H1 (cell line): ENCODE measurements around the gene DNAJA3. TPM values are rescaled to one million over a fixed set of nuclear protein-coding genes. Genes with fewer than 3 reads are reported as not detected.

Source experiments
- ASH2L ChIP-seq: fragments of 200-600, 300-600 bp; sonication (generic); IDR thresholded peaks from one replicate; pipeline ENCODE4 v1.7.1; 2017; ENCODE audit warnings: low read length
- CBX5 ChIP-seq: fragments of 300-800, 300-1000 bp; sonication (generic); IDR thresholded peaks from 2 replicates; pipeline ENCODE4 v1.7.1; 2016; ENCODE audit warnings: antibody characterized with exemption, low read length, low read depth
- CBX8 ChIP-seq: fragments of 300-800, 300-1000 bp; sonication (generic); IDR thresholded peaks from 2 replicates; pipeline ENCODE4 v1.7.1; 2016; ENCODE audit warnings: low read depth, low read length, borderline replicate concordance
- CHD1 ChIP-seq: IDR thresholded peaks from 2 replicates; pipeline ENCODE4 v1.6.1; 2012; ENCODE audit warnings: low read depth, low read length, improper control_type of control experiment
- CHD2 ChIP-seq: IDR thresholded peaks from 2 replicates; pipeline ENCODE4 v1.6.1; 2012; ENCODE audit warnings: low read length, improper control_type of control experiment
- HDAC2 ChIP-seq, 2 experiments: fragments of 300-600 bp in 1 of 2; sonication (generic) in 1 of 2; IDR thresholded peaks; 2 replicates each; pipeline ENCODE4 v1.6.1; 2011 to 2012; ENCODE audit warnings: low read depth in 2 of 2, low read length in 2 of 2, mild to moderate bottlenecking in 2 of 2, moderate library complexity in 2 of 2, borderline replicate concordance in 1 of 2, inconsistent platforms in 1 of 2
- JUND ChIP-seq: IDR thresholded peaks from 2 replicates; pipeline ENCODE4 v1.6.1; 2011; ENCODE audit warnings: mild to moderate bottlenecking, improper control_type of control experiment, low read length
- NRF1 ChIP-seq: IDR thresholded peaks from 2 replicates; pipeline ENCODE4 v1.6.1; 2011; ENCODE audit warnings: mild to moderate bottlenecking, low read depth, low read length, improper control_type of control experiment
- ZNF274 ChIP-seq: IDR thresholded peaks from 2 replicates; pipeline ENCODE4 v1.7.0; 2012; ENCODE audit warnings: low read length, borderline replicate concordance; ENCODE audit errors: extremely low read depth
- polyA plus RNA-seq, 7 experiments: library from polyadenylated mRNA; depleted of rRNA in 3 of 7; stranded (reverse) in 5 of 7; unstranded in 2 of 7; fragments of >200 nt in 5 of 7; fragments of 200-250 nt in 2 of 7; gene quantifications; 1 replicate in 5 of 7; 2 replicates in 1 of 7; 4 replicates in 1 of 7; pipeline versions ENCODE4 v1.2.1 to v1.2.3, GENCODE V29; 2011 to 2013; ENCODE audit warnings: missing spikeins in 2 of 7, mixed read lengths in 2 of 7
- total RNA-seq: library from RNA; stranded (reverse); fragmentation: NEBNext Ultra II Directional; extraction: Animal tissue kit (Norgen Biotek cat#: 25700); gene quantifications from 2 replicates; pipeline ENCODE4 v1.2.1, GENCODE V29; 2021
- TF ChIP-seq, protein P1 (sequence below): fragments of 300-600 bp; sonication (generic); IDR thresholded peaks from 2 replicates; pipeline ENCODE4 v1.7.1; 2012; ENCODE audit warnings: low read length, moderate library complexity, mild to moderate bottlenecking, inconsistent platforms; ENCODE audit not compliant: insufficient replicate concordance

DNAJA3 gene
- total and polyA plus RNA-seq, 2 of the 8 experiments (the other 6 are each of a cell fraction or from before 2014, with no cell fraction given) = 37.3 to 59.1 TPM

DNA sequence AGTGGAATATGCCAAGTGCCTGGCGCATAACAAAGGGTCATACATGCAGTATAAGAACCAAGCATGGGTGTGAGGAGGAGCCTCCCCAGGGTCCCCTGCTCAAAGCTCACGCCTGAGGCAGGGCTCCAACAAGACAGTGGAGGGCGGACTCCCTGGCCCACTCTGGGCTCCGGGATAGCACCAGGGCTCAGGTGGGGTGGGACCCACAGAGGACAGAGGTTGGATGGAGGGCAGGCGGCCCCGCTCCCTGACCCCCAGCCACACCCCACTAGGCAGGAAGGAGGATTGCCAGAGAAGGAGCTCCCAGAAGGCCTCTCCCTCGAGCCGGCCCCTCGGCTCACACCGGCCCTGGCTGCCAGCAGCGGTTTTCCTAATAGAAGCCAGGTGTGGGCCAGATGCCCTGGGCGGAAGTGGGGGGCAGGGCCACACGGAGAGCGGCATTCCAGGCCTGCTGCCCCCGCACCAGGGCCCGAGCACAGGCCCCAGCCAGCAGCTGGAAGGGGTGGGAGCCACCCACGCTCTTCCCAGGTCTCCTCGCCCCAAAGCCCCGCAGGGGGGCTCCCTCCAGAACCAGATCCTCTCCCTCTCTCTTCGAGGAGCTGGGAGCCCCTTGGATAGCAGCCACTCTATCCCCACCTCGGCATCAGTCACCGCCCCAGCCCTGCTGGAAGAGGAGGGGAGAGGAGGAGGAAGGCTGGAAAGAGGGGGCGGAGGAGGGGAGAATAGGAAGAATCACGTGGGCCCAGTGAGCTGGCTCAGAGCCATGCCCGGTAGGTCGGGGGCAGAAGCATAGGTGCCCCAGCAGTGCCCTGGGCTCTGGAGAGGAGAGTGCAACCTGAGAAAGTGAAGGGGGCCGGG is 33.1 kb upstream of the DNAJA3 start (continued):
- TF ChIP-seq NRF1 (no peak), CBX5 (no peak), ZNF274 (no peak), CHD2 (0 out of 2 replicates have a peak, but pooled peaks have one; percentile 20), HDAC2 (IDR thresholded peaks at IDR 0.05; ENCODE audit: borderline replicate concordance in 1 of 2, low read depth in 2 of 2, low read length in 2 of 2) (no peak), CHD1 (no peak), JUND (no peak), ASH2L (peak; percentile 92), CBX8 (no peak)
- TF ChIP-seq, protein P1, sequence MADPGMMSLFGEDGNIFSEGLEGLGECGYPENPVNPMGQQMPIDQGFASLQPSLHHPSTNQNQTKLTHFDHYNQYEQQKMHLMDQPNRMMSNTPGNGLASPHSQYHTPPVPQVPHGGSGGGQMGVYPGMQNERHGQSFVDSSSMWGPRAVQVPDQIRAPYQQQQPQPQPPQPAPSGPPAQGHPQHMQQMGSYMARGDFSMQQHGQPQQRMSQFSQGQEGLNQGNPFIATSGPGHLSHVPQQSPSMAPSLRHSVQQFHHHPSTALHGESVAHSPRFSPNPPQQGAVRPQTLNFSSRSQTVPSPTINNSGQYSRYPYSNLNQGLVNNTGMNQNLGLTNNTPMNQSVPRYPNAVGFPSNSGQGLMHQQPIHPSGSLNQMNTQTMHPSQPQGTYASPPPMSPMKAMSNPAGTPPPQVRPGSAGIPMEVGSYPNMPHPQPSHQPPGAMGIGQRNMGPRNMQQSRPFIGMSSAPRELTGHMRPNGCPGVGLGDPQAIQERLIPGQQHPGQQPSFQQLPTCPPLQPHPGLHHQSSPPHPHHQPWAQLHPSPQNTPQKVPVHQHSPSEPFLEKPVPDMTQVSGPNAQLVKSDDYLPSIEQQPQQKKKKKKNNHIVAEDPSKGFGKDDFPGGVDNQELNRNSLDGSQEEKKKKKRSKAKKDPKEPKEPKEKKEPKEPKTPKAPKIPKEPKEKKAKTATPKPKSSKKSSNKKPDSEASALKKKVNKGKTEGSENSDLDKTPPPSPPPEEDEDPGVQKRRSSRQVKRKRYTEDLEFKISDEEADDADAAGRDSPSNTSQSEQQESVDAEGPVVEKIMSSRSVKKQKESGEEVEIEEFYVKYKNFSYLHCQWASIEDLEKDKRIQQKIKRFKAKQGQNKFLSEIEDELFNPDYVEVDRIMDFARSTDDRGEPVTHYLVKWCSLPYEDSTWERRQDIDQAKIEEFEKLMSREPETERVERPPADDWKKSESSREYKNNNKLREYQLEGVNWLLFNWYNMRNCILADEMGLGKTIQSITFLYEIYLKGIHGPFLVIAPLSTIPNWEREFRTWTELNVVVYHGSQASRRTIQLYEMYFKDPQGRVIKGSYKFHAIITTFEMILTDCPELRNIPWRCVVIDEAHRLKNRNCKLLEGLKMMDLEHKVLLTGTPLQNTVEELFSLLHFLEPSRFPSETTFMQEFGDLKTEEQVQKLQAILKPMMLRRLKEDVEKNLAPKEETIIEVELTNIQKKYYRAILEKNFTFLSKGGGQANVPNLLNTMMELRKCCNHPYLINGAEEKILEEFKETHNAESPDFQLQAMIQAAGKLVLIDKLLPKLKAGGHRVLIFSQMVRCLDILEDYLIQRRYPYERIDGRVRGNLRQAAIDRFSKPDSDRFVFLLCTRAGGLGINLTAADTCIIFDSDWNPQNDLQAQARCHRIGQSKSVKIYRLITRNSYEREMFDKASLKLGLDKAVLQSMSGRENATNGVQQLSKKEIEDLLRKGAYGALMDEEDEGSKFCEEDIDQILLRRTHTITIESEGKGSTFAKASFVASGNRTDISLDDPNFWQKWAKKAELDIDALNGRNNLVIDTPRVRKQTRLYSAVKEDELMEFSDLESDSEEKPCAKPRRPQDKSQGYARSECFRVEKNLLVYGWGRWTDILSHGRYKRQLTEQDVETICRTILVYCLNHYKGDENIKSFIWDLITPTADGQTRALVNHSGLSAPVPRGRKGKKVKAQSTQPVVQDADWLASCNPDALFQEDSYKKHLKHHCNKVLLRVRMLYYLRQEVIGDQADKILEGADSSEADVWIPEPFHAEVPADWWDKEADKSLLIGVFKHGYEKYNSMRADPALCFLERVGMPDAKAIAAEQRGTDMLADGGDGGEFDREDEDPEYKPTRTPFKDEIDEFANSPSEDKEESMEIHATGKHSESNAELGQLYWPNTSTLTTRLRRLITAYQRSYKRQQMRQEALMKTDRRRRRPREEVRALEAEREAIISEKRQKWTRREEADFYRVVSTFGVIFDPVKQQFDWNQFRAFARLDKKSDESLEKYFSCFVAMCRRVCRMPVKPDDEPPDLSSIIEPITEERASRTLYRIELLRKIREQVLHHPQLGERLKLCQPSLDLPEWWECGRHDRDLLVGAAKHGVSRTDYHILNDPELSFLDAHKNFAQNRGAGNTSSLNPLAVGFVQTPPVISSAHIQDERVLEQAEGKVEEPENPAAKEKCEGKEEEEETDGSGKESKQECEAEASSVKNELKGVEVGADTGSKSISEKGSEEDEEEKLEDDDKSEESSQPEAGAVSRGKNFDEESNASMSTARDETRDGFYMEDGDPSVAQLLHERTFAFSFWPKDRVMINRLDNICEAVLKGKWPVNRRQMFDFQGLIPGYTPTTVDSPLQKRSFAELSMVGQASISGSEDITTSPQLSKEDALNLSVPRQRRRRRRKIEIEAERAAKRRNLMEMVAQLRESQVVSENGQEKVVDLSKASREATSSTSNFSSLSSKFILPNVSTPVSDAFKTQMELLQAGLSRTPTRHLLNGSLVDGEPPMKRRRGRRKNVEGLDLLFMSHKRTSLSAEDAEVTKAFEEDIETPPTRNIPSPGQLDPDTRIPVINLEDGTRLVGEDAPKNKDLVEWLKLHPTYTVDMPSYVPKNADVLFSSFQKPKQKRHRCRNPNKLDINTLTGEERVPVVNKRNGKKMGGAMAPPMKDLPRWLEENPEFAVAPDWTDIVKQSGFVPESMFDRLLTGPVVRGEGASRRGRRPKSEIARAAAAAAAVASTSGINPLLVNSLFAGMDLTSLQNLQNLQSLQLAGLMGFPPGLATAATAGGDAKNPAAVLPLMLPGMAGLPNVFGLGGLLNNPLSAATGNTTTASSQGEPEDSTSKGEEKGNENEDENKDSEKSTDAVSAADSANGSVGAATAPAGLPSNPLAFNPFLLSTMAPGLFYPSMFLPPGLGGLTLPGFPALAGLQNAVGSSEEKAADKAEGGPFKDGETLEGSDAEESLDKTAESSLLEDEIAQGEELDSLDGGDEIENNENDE = no peak
